K562 (cell line): ENCODE data around the gene RASGRP2. TPM values are rescaled to one million over a fixed set of nuclear protein-coding genes. Genes with fewer than 3 reads are reported as not detected.

ENCODE experiments used
- ATAC-seq: fragments of 200-7000 bp; cut with Tn5 transposase; 3 replicates; pipeline ENCODE4 v1.9.1; 2020; ENCODE audit warnings: moderate library complexity
- BruUV-seq: library from RNA; stranded (reverse); fragments of 400-500 nt; replicated peaks from 2 replicates; lab custom pipeline; 2021; lab: Mats Ljungman, UMichigan
- CTCF ChIA-PET: fragments of 300-600 bp; formaldehyde crosslinking; extraction: SDS; loops from one replicate; lab custom pipeline; 2021; ENCODE audit warnings: low intra/inter-chr PET ratio; lab: Yijun Ruan, JAX
- POLR2A ChIA-PET: fragments of 300-600, 350-650 bp; sonication (Branson Sonifier 250); formaldehyde crosslinking; extraction: SDS; loops from one replicate; lab custom pipeline; 2021; ENCODE audit warnings: antibody characterized with exemption, inconsistent platforms; lab: Yijun Ruan, JAX
- DNase-seq, 4 experiments: peaks; one replicate each; pipeline versions ENCODE4 v3.0.0 to v3.0.0-alpha.2; 2011 to 2018; ENCODE audit warnings: low spot score in 3 of 4, mixed read lengths in 3 of 4; ENCODE audit errors: extremely low read depth in 1 of 4
- FAIRE-seq: peaks from 2 replicates; lab custom pipeline; 2011; peaks lifted over from hg19 to GRCh38; lab: Jason Lieb, UNC
- H2AFZ ChIP-seq: 2 replicates; pipeline ENCODE4 v1.6.0; 2011; ENCODE audit warnings: low read depth, low read length, control low read depth, inconsistent platforms
- H3K27ac ChIP-seq: fragments of 200-600 bp; 3 replicates; pipeline ENCODE4 v1.8.0; 2011; ENCODE audit warnings: low read depth, mild to moderate bottlenecking, control low read depth, inconsistent platforms, low read length, moderate library complexity, mixed read lengths; ENCODE audit errors: extremely low read depth
- H3K27me3 ChIP-seq, 2 experiments: fragments of 300-600 bp in 1 of 2; 2 replicates in 1 of 2; 3 replicates in 1 of 2; pipeline versions ENCODE4 v1.6.0 to v1.8.0; 2011; ENCODE audit warnings: inconsistent platforms in 2 of 2, low read length in 2 of 2, mild to moderate bottlenecking in 1 of 2, mixed read lengths in 1 of 2, moderate library complexity in 1 of 2; ENCODE audit not compliant: control insufficient read depth in 2 of 2, insufficient read depth in 2 of 2
- H3K36me3 ChIP-seq: fragments of 300-600 bp; 3 replicates; pipeline ENCODE4 v1.8.0; 2011; ENCODE audit warnings: mild to moderate bottlenecking, low read length, inconsistent platforms; ENCODE audit not compliant: control insufficient read depth, insufficient read depth
- H3K4me1 ChIP-seq, 2 experiments: fragments of 200-600 bp in 1 of 2; replicated peaks in 1 of 2; 2 replicates in 1 of 2; 3 replicates in 1 of 2; pipeline versions ENCODE4 v1.5.1 to v1.8.0; 2011; ENCODE audit warnings: inconsistent platforms in 2 of 2, low read length in 2 of 2, mild to moderate bottlenecking in 1 of 2, mixed read lengths in 1 of 2, moderate library complexity in 1 of 2; ENCODE audit not compliant: control insufficient read depth in 2 of 2, insufficient read depth in 2 of 2
- H3K4me2 ChIP-seq: 2 replicates; pipeline ENCODE4 v1.6.1; 2011; ENCODE audit warnings: low read length, control low read depth, inconsistent platforms, mixed read lengths; ENCODE audit not compliant: insufficient read depth
- H3K4me3 ChIP-seq: fragments of 200-600 bp; sonication (generic), shearing (Covaris generic); 2 replicates; pipeline ENCODE4 v1.5.1; 2016; ENCODE audit warnings: control low read depth, inconsistent platforms
- H3K79me2 ChIP-seq: fragments of 200-600 bp; 3 replicates; pipeline ENCODE4 v1.8.0; 2011; ENCODE audit warnings: low read length, inconsistent platforms; ENCODE audit not compliant: control insufficient read depth, insufficient read depth
- H3K9ac ChIP-seq, 2 experiments: 2 replicates each; pipeline versions ENCODE4 v1.6.0 to v1.6.1; 2011; ENCODE audit warnings: low read depth in 2 of 2, low read length in 2 of 2, control low read depth in 1 of 2, inconsistent platforms in 1 of 2, mild to moderate bottlenecking in 1 of 2, mixed read lengths in 1 of 2; ENCODE audit not compliant: insufficient read depth in 1 of 2
- H3K9me1 ChIP-seq: one replicate; pipeline ENCODE4 v1.6.0; 2011; ENCODE audit warnings: inconsistent platforms, mild to moderate bottlenecking, low read length, moderate library complexity; ENCODE audit not compliant: control insufficient read depth, insufficient read depth
- H3K9me3 ChIP-seq: replicated peaks from 2 replicates; pipeline ENCODE4 v1.5.1; 2011; ENCODE audit warnings: low read depth, low read length, inconsistent platforms; ENCODE audit not compliant: control insufficient read depth, insufficient read depth
- H4K20me1 ChIP-seq: replicated peaks from 2 replicates; pipeline ENCODE4 v1.6.1; 2011; ENCODE audit warnings: low read length, inconsistent platforms, mixed read lengths; ENCODE audit not compliant: control insufficient read depth, insufficient read depth
- BCLAF1 ChIP-seq, 2 experiments: fragments of 450-650 bp in 1 of 2; IDR thresholded peaks; 2 replicates each; pipeline ENCODE4 v1.6.1; 2011 to 2017; ENCODE audit warnings: low read depth in 2 of 2, antibody characterized with exemption in 1 of 2, borderline replicate concordance in 1 of 2, low read length in 1 of 2, mild to moderate bottlenecking in 1 of 2, mixed read lengths in 1 of 2; ENCODE audit not compliant: control insufficient read depth in 1 of 2
- CHCHD3 ChIP-seq: fragments of 250-450 bp; sonication (Bioruptor Pico); IDR thresholded peaks from 2 replicates; pipeline ENCODE4 v2.1.2; 2022; ENCODE audit warnings: mild to moderate bottlenecking
- EGR1 ChIP-seq: fragments of 450-650 bp; conservative IDR thresholded peaks from 2 replicates; pipeline ENCODE4 v1.6.1; 2017; ENCODE audit warnings: mild to moderate bottlenecking
- POLR2A ChIP-seq: fragments of 450-650 bp; conservative IDR thresholded peaks from 2 replicates; pipeline ENCODE4 v1.6.1; 2016
- POLR2B ChIP-seq: fragments of 450-650 bp; IDR thresholded peaks from 2 replicates; pipeline ENCODE4 v1.6.1; 2018; ENCODE audit warnings: low read depth; ENCODE audit not compliant: partially characterized antibody
- RBM22 ChIP-seq: fragments of 200-400 bp; formaldehyde crosslinking; IDR thresholded peaks from 2 replicates; pipeline ENCODE4 v1.6.1; 2018; ENCODE audit warnings: low read length, low read depth; ENCODE audit not compliant: poor library complexity, severe bottlenecking
- SIRT6 ChIP-seq: IDR thresholded peaks from one replicate; pipeline ENCODE4 v1.6.1; 2012; ENCODE audit warnings: low read depth, mild to moderate bottlenecking, control low read depth, inconsistent platforms, low read length, moderate library complexity
- SUPT5H ChIP-seq: fragments of 450-650 bp; IDR thresholded peaks from 2 replicates; pipeline ENCODE4 v1.6.1; 2016
- ZBTB33 ChIP-seq: sonication (generic); formaldehyde crosslinking; IDR thresholded peaks from 2 replicates; pipeline ENCODE4 v1.8.1; 2023; ENCODE audit warnings: mild to moderate bottlenecking, missing genetic modification reagents
- ZFP1 ChIP-seq: fragments of 450-650 bp; formaldehyde crosslinking; IDR thresholded peaks from 2 replicates; pipeline ENCODE4 v1.4.0; 2020; ENCODE audit warnings: mild to moderate bottlenecking, mixed read lengths
- WGBS: fragments of 100-300 bp; shearing (Covaris generic); methylation state at CpG from one replicate; pipeline ENCODE4 v1.1.6; 2016; ENCODE audit warnings: low coverage, mixed read lengths; ENCODE audit not compliant: insufficient coverage; ENCODE audit errors: missing lambda C conversion rate; 5-methylcytosine and 5-hydroxymethylcytosine counted together
- in situ Hi-C: fragments of 300-500 bp; cut with MboI; formaldehyde crosslinking; loops from 4 replicates; pipeline ENCODE4 v1.15.0; 2018; ENCODE audit warnings: inconsistent platforms, mixed read lengths
- intact Hi-C: fragments of 100-400 bp; cut with micrococcal nuclease; formaldehyde crosslinking; loops from 2 replicates; pipeline ENCODE4 v1.14.2; 2022
- polyA plus RNA-seq, 8 experiments: library from polyadenylated mRNA; depleted of rRNA in 4 of 8; stranded (reverse) in 5 of 8; unstranded in 3 of 8; fragments of >200 nt; fragmentation: Nextera tagmentation in 2 of 8; fragmentation: Illumina TruSeq in 1 of 8; extraction: Ambion mirVana in 2 of 8; extraction: Trizol in 1 of 8; gene quantifications; 2 replicates each; pipeline versions ENCODE4 v1.2.1 to v1.2.3, GENCODE V29; 2011 to 2014; ENCODE audit warnings: inconsistent platforms in 1 of 8, missing spikeins in 1 of 8
- total RNA-seq, 7 experiments: library from RNA; depleted of rRNA in 6 of 7; stranded (reverse); fragments of >200 nt in 6 of 7; fragmentation: Illumina TruSeq in 2 of 7; extraction: Trizol in 2 of 7; gene quantifications; 2 replicates each; pipeline versions ENCODE4 v1.2.1 to v1.2.3, GENCODE V29; 2011 to 2021; ENCODE audit warnings: low replicate concordance in 1 of 7
- TF ChIP-seq, protein P1 (sequence below): fragments of 450-650 bp; IDR thresholded peaks from 2 replicates; pipeline ENCODE4 v1.7.1; 2018; ENCODE audit warnings: mild to moderate bottlenecking, low read depth; ENCODE audit not compliant: partially characterized antibody

RASGRP2 gene
- total and polyA plus RNA-seq, 9 of the 15 experiments (the other 6 are each of a cell fraction or from before 2014, with no cell fraction given) = 0.87 to 22.7 (median 5.5) TPM

- peak; percentile 90 for TF ChIP-seq ZBTB33
- no peak for TF ChIP-seq EGR1
- peak; percentile 11 for TF ChIP-seq SUPT5H
Observed at GRCh38 chr11:64762674-64763525, 19.0 kb upstream of the RASGRP2 start (continued).

DNA sequence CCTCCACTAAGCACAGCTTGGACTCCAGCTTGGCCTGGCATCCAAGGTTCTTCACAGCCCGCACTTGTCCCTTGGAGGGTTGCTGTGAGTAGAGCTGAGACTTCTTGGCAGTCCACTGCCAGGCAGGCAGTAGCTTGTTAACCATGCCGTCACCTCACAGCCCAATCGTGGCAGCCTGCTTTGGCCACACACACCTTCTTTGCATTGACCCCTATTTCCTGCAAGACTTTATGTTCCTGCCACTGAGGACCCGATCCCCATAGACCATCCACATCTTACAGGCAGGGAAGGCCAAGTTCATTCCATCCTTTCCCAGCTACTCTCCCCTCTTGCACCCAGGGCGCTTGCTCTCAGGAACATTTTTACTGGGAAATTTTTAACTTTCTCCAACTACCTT, 18.3 kb upstream of the RASGRP2 start:
- no TSS peak for BruUV-seq
- TF ChIP-seq SIRT6 (peak; percentile 47), ZFP1 (no peak), POLR2A (peak; percentile 74), POLR2B (peak; percentile 53), CHCHD3 (CRISPR knock-in tag) (0 out of 2 replicates have a peak, but pooled peaks have one; percentile 11), RBM22 (peak; percentile 64), EGR1 (no peak), BCLAF1 (IDR thresholded peaks at IDR 0.05; ENCODE audit: borderline replicate concordance in 1 of 2, control insufficient read depth in 1 of 2, low read depth in 2 of 2, low read length in 1 of 2) (0 out of 4 replicates have a peak, but pooled peaks of 1 of the 2 experiments have one; percentile 30)
- TF ChIP-seq, protein P1, sequence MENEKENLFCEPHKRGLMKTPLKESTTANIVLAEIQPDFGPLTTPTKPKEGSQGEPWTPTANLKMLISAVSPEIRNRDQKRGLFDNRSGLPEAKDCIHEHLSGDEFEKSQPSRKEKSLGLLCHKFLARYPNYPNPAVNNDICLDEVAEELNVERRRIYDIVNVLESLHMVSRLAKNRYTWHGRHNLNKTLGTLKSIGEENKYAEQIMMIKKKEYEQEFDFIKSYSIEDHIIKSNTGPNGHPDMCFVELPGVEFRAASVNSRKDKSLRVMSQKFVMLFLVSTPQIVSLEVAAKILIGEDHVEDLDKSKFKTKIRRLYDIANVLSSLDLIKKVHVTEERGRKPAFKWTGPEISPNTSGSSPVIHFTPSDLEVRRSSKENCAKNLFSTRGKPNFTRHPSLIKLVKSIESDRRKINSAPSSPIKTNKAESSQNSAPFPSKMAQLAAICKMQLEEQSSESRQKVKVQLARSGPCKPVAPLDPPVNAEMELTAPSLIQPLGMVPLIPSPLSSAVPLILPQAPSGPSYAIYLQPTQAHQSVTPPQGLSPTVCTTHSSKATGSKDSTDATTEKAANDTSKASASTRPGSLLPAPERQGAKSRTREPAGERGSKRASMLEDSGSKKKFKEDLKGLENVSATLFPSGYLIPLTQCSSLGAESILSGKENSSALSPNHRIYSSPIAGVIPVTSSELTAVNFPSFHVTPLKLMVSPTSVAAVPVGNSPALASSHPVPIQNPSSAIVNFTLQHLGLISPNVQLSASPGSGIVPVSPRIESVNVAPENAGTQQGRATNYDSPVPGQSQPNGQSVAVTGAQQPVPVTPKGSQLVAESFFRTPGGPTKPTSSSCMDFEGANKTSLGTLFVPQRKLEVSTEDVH = peak; percentile 15

More for the DNA sequence above, 18.3 kb upstream of the RASGRP2 start:
- CTCF ChIA-PET = no interaction called here
- peak; percentile 12 for ATAC-seq
- peak overlapping the region; percentile 62; the same call in 2 of the 3 replicates for H3K27ac ChIP-seq
- DNase-seq = peak in 1 of 4 experiments; percentile 17
- H2AFZ ChIP-seq = no peak overlapping the region
- no peaks in the 10 kb centered on the region for H3K27me3 ChIP-seq
- no peak overlapping the region for H3K4me3 ChIP-seq
- peaks cover 5% of the 10 kb centered on the region for H3K79me2 ChIP-seq
- peaks cover 29% of the 10 kb centered on the region for H4K20me1 ChIP-seq
- H3K9ac ChIP-seq = peak overlapping the region in 1 of 2 experiments; percentile 76; a peak in 1 of 4 replicates
- in situ Hi-C loops (no loop called here), intact Hi-C loops (no loop called here)
- POLR2A ChIA-PET = interaction anchor here (0.8 to 7.9 kb wide), 6 partner anchors 9 to 21 kb away, joined by 3 to 168 read pairs (median 4); partner anchors contain the start of genes RASGRP2 and SF1
- H3K36me3 ChIP-seq = peaks cover 53% of the 10 kb centered on the region; the same call in 2 of the 3 replicates
- peaks cover 16 to 68% of the 10 kb centered on the region in 2 experiments for H3K4me1 ChIP-seq
- peaks cover 6% of the 10 kb centered on the region for H3K9me1 ChIP-seq
- WGBS = 83% methylated on average over 5 of the region's 5 CpGs
- H3K9me3 ChIP-seq = no peaks in the 10 kb centered on the region
- H3K4me2 ChIP-seq = no peak overlapping the region
- FAIRE-seq = peak; percentile 6
